ENCODE measurements around the gene CCDC7.
"Not testable (repeated sequence)": the region's sequence is repeated elsewhere in the genome, so short reads cannot be mapped to it uniquely, and the experiment has no call there.

The CCDC7 gene

DNA sequence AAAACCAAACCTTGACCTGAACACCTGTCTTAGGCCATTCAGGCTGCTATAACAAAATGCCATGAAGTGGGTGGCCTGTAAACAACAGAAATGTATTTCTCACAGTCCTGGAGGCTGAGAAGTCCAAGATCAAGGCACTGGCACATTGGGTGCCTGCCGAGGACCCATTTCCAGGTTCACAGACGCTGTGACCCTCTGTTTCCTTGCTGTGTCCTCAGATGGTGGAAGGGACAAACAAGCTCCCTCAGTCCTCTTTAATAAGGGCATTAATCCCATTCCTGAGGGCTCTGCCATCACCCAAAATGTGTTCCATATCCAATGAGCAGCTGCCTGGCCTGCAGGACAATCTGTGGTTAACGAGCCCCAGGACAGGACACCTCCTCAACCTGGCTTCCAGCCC lies 444.5 kb downstream of the CCDC7 start:
- DNase-seq: no peak

DNA sequence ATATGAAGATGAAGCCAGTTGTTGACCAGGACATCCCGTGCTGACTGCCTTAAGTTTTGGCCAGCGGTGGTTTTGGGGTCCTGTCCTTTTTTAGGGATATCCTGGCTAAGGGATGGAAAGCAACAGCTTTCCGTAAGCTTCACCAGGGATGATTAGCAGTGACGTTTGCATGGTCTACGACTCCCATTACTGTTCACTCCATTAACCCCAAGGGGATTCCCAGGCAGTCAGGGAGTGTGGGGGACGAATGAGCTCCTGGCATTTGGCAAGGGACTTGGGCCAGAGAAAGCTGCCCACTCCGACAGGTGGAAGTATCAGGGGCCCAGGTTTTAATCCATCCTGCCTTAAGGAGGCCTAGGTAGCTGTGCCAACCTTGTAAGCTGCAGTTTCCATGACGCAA lies 445.3 kb downstream of the CCDC7 start:
- DNase-seq: no peak

DNA sequence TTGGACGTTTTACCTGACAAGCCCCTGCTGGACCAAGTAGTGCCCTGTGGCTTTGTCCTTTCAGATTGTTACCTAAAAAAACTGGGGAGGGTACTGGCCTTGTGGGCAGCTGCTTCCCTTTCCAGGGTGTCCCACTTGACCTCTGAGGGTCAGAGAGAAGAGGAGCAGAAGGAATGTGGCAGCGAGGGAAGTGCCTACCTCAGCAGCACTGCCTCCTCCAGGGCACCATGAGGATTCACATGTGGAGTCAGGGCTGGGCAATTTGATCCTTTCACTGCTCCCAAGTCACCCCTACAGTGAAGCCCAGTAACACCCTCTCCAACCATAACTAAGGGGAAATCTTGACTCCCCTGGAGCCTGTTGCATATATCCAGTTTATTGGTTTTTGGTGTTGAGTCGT lies 447.5 kb downstream of the CCDC7 start:
- no peak for DNase-seq

DNA sequence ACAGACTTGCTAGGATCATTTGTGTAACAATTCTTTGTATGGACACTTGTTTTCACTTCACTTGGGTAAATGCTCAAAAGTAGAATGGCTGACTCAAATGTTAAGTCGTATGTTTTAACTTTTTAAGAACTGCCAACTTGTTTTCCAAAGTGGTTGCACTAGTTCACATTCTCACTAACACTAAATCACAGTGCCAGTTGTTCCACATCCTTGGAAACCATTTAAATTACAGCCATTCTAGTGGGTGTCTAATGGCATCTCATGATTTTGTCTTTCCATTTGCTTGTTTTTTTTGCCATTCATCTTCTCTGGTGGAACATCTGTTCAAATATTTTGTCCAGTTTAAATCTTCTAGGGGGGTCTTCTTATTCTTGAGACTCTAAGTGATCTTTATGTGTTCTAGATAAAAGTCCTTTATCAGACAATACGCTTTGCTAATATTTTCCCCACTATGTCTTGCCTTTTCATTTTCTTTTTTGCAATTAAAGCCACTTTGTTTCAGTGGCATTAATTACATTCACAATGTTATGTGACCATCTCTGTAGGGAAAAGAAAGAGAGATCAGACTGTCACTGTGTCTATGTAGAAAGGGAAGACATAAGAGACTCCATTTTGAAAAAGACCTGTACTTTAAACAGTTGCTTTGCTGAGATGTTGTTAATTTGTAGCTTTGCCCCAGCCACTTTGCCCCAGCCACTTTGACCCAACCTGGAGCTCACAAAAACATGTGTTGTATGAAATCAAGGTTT lies 448.1 kb downstream of the CCDC7 start:
- no peak for DNase-seq

DNA sequence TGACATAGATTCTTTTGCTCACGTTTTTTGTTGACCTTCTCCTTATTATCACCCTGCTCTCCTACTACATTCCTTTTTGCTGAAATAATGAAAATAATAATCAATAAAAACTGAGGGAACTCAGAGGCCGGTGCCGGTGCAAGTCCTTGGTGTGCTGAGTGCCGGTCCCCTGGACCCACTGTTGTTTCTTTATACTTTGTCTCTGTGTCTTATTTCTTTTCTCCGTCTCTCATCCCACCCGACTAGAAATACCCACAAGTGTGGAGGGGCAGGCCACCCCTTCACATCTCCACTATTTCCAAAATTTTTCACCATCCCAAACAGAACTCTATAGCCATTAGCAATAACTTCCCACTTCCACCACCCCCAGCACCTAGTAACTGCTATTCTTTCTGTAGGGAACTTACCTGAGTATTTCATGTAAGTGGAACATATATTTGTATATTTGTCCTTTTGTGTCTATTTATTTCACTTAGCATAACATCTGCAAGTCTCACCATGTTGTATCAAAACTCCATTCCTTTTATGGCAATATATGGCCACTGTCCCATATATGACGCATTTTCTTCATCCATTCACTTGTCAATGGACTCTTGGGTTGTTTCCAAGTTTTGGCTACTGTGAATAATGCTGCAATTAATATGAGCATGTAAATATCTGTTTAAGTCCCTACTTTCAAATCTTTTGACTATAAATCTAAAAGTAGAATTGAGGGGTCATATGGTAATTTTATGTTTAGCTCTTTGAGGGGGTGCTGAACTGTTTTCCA lies 449.4 kb downstream of the CCDC7 start:
- not testable (repeated sequence) for DNase-seq

DNA sequence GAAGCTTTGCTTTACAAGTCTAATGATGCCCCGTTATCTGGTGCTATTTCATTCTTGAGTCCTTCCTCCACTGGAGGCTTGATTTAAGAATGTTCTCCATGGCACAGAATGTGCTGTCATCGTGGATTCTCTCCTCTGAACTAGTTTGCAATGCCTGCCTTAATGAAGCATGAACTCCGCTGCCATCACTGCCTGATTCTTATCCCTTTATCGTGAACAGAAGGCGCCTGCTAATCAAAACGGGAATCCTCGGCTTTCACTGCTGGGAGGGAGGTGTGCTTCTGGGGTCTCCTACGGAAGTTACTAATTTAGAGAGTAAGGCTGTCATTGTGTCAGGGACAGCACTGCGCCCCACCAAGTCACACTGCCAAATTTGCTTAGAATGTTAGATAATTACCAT lies 455.9 kb downstream of the CCDC7 start:
- DNase-seq: no peak

DNA sequence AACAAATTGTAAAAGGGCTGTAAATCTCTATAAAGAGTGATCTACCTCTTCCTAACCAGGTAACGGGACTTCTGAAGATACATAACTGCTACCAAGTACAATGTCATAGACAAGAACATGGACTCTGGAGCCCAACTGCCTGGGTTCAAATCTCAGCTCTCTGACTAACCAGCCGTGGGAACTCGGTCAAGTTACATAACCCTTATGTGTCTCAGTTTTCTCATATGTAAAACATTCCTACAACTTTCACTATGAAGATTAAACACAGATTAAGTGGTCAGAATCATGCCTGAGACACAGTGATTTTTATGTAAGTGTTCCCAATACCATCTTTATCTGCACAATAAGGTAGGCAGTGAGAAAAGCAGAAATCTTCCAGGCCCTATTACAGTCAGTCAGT lies 459.5 kb downstream of the CCDC7 start:
- DNase-seq: no peak

DNA sequence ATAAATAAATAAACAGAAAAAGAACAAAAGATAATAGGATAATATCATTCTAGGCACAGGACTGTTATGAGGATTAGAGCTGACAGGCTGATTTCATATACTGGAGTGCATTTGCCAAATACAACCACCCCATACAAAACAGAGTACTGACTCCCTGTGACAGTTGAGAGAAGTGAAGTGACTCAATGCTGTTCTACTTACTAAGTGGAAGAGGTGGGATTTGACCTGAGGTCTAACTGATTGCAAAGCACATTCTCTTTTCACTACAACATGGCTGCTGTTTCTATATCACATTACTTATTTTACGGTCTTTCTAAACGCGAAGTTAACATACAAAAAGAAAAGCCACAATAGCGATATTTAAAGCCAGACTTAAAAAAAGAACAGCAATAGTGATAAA lies 460.7 kb downstream of the CCDC7 start:
- no peak for DNase-seq

DNA sequence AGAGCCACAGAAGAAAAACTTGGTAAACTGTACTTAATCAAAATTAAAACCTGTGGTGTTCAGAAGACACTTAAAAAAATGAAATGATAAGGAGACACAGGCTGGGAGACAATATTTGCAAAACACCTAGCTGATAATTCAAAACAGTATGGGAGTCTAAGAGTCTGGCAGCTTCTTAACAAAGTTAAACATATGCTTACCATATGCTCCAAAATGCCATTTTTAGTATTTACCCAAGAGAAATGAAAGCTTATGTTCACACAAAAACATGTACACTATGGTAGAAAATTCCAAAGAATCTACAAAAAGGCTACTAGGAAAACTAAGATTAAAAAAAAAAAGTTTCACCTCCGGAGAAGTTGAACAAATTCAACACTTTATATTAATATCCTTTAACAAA lies 463.5 kb downstream of the CCDC7 start:
- no peak for DNase-seq

DNA sequence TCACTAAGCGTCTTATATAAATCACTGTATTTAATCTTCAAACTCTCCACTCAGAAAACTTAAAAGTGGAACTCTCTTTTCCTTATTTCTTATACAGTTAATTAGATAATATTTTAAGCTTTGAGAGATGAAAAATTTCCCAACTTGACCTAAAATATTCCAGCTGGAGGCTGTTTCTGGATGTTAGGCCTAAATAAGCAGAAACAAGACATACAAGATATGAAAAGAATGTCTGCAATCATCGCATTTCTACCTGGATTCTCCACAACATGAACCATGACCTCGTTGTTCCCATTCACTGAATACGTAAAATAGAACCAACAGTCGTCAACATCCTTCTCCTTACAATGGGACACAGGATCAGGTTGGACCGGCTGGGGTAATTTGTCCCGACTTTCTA lies 464.0 kb downstream of the CCDC7 start:
- DNase-seq: not testable (repeated sequence)

DNA sequence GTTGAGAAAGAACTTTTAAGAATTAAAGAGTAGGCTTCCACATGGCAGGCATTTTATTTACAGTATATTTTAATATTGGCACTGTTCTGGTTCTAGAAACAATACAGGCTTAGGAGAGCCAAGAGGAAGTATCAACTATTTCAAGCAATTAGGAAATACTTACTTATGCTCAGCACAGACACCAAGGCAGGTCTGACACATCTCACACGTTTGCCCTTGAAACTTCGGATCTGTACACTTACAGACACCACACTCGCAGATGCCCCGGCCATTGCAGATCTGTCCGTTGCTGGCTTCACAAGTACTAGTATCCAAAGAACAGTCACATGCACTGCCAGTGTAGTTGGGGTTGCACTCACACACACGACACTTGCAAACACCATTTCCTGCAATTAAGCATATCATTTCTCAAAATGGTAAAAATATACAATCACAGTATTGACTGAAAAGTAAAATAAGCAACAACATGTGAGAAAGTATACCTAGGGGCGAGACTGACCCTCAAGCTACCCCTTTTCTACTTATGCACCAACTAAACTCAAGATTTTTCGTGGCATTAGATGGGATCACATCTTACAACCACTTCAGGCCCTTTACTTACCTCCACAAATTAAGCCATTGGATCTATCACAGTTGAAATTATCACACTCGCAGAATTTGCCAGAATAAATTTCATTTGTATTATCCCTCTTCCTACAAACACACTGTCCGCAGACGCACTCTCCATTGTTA lies 465.5 kb downstream of the CCDC7 start:
- DNase-seq: no peak

DNA sequence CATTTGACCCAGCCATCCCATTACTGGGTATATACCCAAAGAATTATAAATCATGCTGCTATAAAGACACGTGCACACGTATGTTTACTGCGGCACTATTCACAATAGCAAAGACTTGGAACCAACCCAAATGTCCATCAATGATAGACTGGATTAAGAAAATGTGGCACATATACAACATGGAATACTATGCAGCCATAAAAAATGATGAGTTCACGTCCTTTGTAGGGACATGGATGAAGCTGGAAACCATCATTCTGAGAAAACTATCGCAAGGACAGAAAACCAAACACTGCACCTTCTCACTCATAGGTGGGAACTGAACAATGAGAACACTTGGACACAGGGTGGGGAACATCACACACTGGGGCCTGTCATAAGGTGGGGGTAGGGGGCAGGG lies 471.9 kb downstream of the CCDC7 start:
- DNase-seq: not testable (repeated sequence)

DNA sequence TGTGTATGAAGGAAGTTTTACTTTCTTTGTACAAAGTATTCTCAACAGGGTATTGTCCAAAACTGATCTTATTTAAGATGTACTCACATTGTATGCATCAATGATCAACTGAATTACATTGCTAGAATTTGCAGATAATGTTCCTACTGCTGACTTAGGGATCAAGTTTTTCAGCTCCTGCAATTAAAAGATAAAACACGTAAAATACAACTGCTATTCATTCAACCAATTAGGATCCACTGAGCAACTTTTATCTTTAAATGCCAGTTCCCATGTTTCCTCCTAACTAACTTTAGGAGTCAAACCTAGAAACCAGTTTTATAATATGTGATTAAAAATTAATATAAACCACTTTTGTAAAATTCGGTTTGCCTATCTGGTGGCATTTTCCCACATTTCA lies 476.2 kb downstream of the CCDC7 start:
- no peak for DNase-seq

DNA sequence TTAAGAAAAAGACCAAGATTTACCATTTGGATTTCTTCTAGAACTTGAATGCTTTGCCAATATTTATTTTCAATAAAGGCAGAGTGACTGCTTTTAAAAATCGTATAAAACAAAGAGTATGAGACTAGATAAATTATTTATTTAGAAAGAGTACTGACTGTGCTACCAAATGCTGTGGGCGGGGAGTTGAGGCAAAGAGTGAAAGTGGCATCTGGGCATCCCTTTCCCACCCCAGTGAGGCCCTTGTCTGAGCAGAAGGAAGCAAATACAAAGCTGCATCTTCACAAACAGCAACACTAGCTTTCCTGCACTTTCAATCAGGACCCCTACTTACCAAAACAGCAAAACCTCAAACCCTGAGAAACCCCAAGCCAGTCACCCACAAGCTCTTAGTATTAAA lies 477.2 kb downstream of the CCDC7 start:
- DNase-seq: no peak

DNA sequence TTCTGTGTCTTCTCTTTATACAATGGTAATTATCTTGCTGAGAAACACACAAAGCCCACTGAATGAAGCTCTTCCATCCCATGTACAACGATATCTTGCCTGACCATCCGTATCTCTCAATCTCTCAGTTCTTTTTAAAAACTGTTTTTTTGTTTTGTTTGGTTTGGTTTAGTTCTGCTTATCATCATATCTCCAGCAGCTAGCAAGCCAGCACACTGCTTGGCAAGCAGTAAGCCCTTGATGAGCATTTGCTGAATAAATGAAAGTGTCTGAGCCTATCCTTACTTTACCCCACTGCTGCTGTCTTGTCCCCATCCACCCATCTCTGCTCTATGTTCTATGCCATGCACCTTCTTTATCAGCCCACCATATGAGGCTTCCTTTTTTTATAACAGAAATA lies 477.9 kb downstream of the CCDC7 start:
- no peak for DNase-seq
